Prostate gland (tissue), 2 donors: ENCODE data around the gene PGBD2. TPM values are rescaled to one million over a fixed set of nuclear protein-coding genes. Genes with fewer than 3 reads are reported as not detected.
"Not testable (repeated sequence)": the region's sequence is repeated elsewhere in the genome, so short reads cannot be mapped to it uniquely, and the experiment has no call there.

ENCODE experiments used
- DNase-seq: peaks from one replicate; pipeline ENCODE4 v3.0.0-alpha.2; 2019; ENCODE audit warnings: low spot score
- H3K27ac ChIP-seq, 2 donors: fragments of 200-600 bp; sonication (generic); 2 replicates each; pipeline ENCODE4 v1.5.1; 2017 to 2019
- H3K27me3 ChIP-seq: fragments of 200-600 bp; sonication (generic); replicated peaks from 2 replicates; pipeline ENCODE4 v1.5.1; 2019; ENCODE audit not compliant: insufficient read depth
- H3K36me3 ChIP-seq, 2 donors: fragments of 200-600 bp; sonication (generic); 1 replicate in 1 of 2; 2 replicates in 1 of 2; pipeline versions ENCODE4 v1.5.1 to v1.8.1; 2017 to 2019
- H3K4me1 ChIP-seq: fragments of 200-600 bp; sonication (generic); replicated peaks from 2 replicates; pipeline ENCODE4 v1.5.1; 2019
- H3K4me3 ChIP-seq, 2 donors: fragments of 200-600 bp; sonication (generic); 2 replicates each; pipeline ENCODE4 v1.5.1; 2017 to 2019
- H3K9me3 ChIP-seq: fragments of 200-600 bp; sonication (generic); 2 replicates; pipeline ENCODE4 v1.5.1; 2017
- CTCF ChIP-seq, 4 experiments: fragments of 200-600 bp in 2 of 4; fragments of 450-650 bp in 2 of 4; sonication (generic) in 2 of 4; IDR thresholded peaks; 1 replicate in 3 of 4; 2 replicates in 1 of 4; pipeline ENCODE4 v1.5.1; 2016 to 2019; ENCODE audit warnings: antibody characterized with exemption in 4 of 4, mild to moderate bottlenecking in 2 of 4, moderate library complexity in 2 of 4
- POLR2A ChIP-seq: fragments of 450-650 bp; IDR thresholded peaks from one replicate; pipeline ENCODE4 v1.6.1; 2016; ENCODE audit warnings: antibody characterized with exemption, mild to moderate bottlenecking
- POLR2AphosphoS5 ChIP-seq: sonication (generic); formaldehyde crosslinking; IDR thresholded peaks from one replicate; pipeline ENCODE4 v1.6.1; 2017; ENCODE audit warnings: antibody characterized with exemption
- WGBS: methylation state at CpG from one replicate; pipeline ENCODE4 v1.1.5; 2018; 5-methylcytosine and 5-hydroxymethylcytosine counted together
- intact Hi-C: fragments of 100-400 bp; cut with DNase I; formaldehyde crosslinking; loops from one replicate; pipeline ENCODE4 v1.14.2; 2022
- total RNA-seq, 2 donors: library from RNA; depleted of rRNA; stranded (reverse); fragments of >200 nt; gene quantifications; one replicate each; pipeline ENCODE4 v1.1.0, GENCODE V29; 2016

PGBD2 gene
- total RNA-seq, 2 donors from 2014 or later = 8.6 to 12.6 TPM

GRCh38 chr1:248886237-248886895, 19.7 kb upstream of the PGBD2 start:
- Histone ChIP-seq H3K36me3 (no peaks in the 10 kb centered on the region), H3K27me3 (no peaks in the 10 kb centered on the region), H3K27ac (no peak overlapping the region), H3K4me1 (no peaks in the 10 kb centered on the region), H3K4me3 (no peak overlapping the region), H3K9me3 (no peaks in the 10 kb centered on the region)
- DNase-seq = no peak
- intact Hi-C loops = no loop called here
- no peak for TF ChIP-seq POLR2AphosphoS5
- TF ChIP-seq CTCF (IDR thresholded peaks at IDR 0.05) = no peak
- TF ChIP-seq POLR2A = no peak
- 4% methylated on average over 1 of the region's 1 CpG for WGBS

GRCh38 chr1:248889914-248890243, 16.2 kb upstream of the PGBD2 start:
- WGBS = 91% methylated on average over 10 of the region's 10 CpGs
- H3K27ac ChIP-seq = not testable (repeated sequence)

GRCh38 chr1:248890549-248891498, 15.2 kb upstream of the PGBD2 start:
- intact Hi-C loops = no loop called here
- Histone ChIP-seq H3K36me3 (no peaks in the 10 kb centered on the region), H3K27me3 (no peaks in the 10 kb centered on the region), H3K9me3 (no peaks in the 10 kb centered on the region), H3K27ac (no peak overlapping the region), H3K4me3 (no peak overlapping the region), H3K4me1 (no peaks in the 10 kb centered on the region)
- TF ChIP-seq POLR2AphosphoS5 (no peak), CTCF (IDR thresholded peaks at IDR 0.05) (no peak), POLR2A (no peak)
- DNase-seq = no peak
- 87% methylated on average over 9 of the region's 9 CpGs for WGBS

More at GRCh38 chr1:248889914-248890243, 16.2 kb upstream of the PGBD2 start:
- H3K36me3 ChIP-seq, DNase-seq, H3K4me3 ChIP-seq, H3K27me3 ChIP-seq, intact Hi-C loops, H3K9me3 ChIP-seq, H3K4me1 ChIP-seq: not testable (repeated sequence)

- H3K36me3 ChIP-seq = no peaks in the 10 kb centered on the region
- H3K27ac ChIP-seq = no peak overlapping the region
- no peaks in the 10 kb centered on the region for H3K4me1 ChIP-seq
- no peaks in the 10 kb centered on the region for H3K27me3 ChIP-seq
- no peak for TF ChIP-seq POLR2A
- no peak for TF ChIP-seq POLR2AphosphoS5
- TF ChIP-seq CTCF (IDR thresholded peaks at IDR 0.05) = no peak
- 86% methylated on average over 2 of the region's 2 CpGs for WGBS
- no peak for DNase-seq
- intact Hi-C loops = no loop called here
- H3K4me3 ChIP-seq = no peak overlapping the region
- H3K9me3 ChIP-seq = no peaks in the 10 kb centered on the region
Measured at GRCh38 chr1:248891758-248892157, 14.3 kb upstream of the PGBD2 start.

GRCh38 chr1:248892590-248892989, 13.4 kb upstream of the PGBD2 start:
- 78% methylated on average over 1 of the region's 1 CpG for WGBS
- no peak for DNase-seq

More at GRCh38 chr1:248892590-248892989, 13.4 kb upstream of the PGBD2 start:
- Histone ChIP-seq H3K27ac (no peak overlapping the region), H3K27me3 (no peaks in the 10 kb centered on the region), H3K4me1 (no peaks in the 10 kb centered on the region), H3K9me3 (no peaks in the 10 kb centered on the region), H3K4me3 (no peak overlapping the region), H3K36me3 (no peaks in the 10 kb centered on the region)
- TF ChIP-seq POLR2AphosphoS5 = no peak
- no peak for TF ChIP-seq POLR2A
- TF ChIP-seq CTCF (IDR thresholded peaks at IDR 0.05) = no peak
- intact Hi-C loops = no loop called here
